GM21367 (cell line): Measurements from ENCODE around the gene ENPP5.
"Not testable (repeated sequence)": the region's sequence is repeated elsewhere in the genome, so short reads cannot be mapped to it uniquely, and the experiment has no call there.

ENCODE experiments used
- ATAC-seq: cut with Tn5 transposase; IDR thresholded peaks from one replicate; pipeline ENCODE4 v1.9.1; 2021; ENCODE audit not compliant: unreplicated experiment

Gene ENPP5

DNA sequence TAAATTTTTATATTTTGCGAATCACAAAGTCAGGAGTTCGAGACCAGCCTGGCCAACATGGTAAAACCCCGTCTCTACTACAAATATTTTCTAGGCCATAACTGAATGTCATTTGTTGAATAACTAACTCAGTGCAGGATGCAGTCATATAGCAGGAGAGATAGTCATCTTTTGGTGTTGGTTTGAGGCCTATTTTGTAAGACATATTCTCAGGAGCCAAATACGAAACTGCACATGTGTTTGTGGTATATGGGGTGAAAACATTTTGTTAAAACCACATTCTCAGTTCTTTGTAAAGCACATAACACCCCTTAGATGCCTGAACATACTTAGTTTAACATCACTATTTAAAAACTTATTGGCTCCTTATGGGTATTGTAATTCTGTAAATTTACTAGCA is 4.7 kb upstream of the ENPP5 start:
- ATAC-seq = peak; percentile 74

DNA sequence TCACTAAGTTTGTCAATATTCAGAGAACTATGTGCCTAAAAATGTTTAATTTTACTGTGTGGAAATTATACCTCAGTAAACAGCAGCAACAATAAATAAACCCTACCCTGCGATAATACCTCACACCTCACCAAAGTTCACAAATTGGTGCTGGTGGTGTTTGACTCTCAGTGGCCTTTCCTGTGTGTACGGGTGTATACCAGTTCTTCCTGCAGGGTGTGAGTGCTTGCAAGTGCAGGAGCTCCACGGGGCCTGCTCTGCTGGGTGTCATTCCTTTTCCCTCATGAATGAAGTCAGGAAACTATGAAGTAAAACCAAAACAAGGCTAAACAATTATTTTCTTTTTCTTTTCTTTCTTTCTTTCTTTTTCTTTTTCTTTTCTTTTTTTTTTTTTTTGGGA is 4.1 kb upstream of the ENPP5 start:
- ATAC-seq = no peak

DNA sequence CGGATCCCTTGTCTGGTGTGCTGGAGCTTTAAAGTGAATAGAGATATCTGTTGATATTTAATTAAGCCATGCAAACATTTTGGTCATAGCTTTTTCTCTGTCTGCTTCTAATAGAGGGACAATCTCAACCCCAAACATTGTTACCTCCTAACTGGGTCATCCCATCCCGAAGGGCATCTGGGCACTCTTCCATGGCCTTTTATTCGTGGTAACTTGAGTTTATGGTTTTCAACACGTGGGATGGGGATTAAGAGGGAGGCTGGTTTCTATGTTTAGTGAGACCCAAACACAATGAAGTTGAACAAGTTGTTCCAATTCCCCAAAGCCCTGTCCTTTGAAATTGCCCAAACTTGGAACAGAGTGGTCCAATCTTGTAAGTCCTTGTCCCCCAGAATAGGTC is 1.4 kb upstream of the ENPP5 start:
- no peak for ATAC-seq

DNA sequence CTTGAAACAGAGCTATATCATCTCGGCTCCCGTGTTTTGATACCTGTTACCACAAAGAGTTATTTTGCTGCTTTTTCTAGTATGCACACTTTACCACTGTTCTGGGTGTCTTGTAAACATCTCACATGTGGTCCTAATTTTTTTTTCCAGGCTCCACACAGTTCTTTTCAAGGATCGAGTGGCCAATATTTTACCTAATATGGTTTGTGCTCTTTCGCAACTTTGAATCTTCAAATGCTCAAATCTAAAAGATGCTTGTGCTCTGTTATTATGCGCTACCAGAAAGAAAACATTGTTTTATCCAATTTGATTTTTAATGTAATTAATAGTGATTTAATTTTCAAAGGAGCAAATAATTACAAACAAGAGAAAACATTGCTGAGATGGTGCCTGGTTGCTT is 10.7 kb downstream of the ENPP5 start:
- ATAC-seq = no peak

DNA sequence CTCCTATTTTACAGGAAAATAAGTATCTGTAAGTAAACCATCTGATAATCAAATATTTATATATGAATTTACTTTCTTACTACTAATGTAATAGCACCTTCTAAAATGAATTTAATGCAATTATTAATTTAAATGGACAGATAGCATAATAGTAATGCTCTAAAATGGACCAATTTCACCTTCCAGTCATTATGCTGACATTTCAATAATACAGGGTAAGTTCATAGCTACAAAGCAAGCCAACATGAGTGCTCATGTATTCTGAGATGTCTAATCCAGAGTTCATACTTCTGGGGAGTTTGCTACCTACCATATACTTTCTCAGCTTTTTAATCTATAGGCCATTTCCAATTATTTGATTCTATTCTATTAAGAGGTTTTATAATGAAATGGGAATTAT is 11.6 kb downstream of the ENPP5 start:
- no peak for ATAC-seq

GRCh38 chr6:46156701-46157100 is 14.1 kb downstream of the ENPP5 start:
- ATAC-seq = no peak

GRCh38 chr6:46149066-46149465 is 21.7 kb downstream of the ENPP5 start:
- not testable (repeated sequence) for ATAC-seq

- no peak for ATAC-seq
Observed at GRCh38 chr6:46144270-46144669, 26.5 kb downstream of the ENPP5 start.

- peak; percentile 61 for ATAC-seq
Observed at GRCh38 chr6:46138281-46138680, 32.5 kb downstream of the ENPP5 start.

GRCh38 chr6:46137387-46137786 is 33.4 kb downstream of the ENPP5 start:
- no peak for ATAC-seq

DNA sequence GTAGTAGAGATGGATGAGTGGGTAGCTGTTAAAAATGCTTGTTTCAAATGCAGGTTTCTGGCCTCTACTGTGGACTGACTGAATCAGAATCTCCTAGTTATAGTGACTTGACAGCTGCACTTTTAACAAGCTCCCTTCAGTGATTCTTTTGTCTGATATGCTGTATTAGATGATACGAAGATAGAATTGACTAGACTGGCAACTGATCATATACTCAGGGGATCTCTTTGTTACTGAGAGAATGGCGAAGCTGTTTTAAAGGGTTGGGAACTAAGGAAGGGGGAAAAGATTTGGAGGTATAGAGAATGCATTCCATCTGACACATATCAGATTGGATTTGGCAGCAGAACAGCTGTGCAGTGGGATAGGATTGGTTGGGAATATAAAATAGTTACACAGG is 33.9 kb downstream of the ENPP5 start:
- ATAC-seq = no peak

- no peak for ATAC-seq
Observed at GRCh38 chr6:46135176-46135575, 35.6 kb downstream of the ENPP5 start.

DNA sequence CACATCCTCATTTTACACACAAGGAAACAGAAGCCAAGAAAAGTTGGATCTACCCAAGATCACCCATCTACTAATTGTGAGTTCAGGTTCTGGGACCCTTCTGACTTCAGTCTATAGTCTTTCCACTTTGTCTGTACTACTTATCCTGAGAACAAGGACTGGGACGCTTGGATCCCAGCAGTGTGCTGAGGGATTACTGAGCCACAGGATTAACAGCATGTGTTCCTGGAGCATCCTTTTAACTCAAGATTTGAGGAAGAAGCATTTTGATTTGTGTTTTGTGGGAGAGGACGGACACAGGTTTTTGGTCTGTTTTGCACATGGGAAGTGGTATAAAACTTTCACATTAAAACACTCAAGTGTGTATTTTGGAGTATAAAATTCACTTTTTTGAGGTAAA is 36.6 kb downstream of the ENPP5 start:
- ATAC-seq = no peak

DNA sequence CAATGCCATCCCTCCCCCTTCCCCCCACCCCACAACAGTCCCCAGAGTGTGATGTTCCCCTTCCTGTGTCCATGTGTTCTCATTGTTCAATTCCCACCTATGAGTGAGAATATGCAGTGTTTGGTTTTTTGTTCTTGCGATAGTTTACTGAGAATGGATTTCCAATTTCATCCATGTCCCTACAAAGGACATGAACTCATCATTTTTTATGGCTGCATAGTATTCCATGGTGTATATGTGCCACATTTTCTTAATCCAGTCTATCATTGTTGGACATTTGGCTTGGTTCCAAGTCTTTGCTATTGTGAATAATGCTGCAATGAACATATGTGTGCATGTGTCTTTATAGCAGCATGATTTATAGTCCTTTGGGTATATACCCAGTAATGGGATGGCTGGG is 39.5 kb downstream of the ENPP5 start:
- not testable (repeated sequence) for ATAC-seq

DNA sequence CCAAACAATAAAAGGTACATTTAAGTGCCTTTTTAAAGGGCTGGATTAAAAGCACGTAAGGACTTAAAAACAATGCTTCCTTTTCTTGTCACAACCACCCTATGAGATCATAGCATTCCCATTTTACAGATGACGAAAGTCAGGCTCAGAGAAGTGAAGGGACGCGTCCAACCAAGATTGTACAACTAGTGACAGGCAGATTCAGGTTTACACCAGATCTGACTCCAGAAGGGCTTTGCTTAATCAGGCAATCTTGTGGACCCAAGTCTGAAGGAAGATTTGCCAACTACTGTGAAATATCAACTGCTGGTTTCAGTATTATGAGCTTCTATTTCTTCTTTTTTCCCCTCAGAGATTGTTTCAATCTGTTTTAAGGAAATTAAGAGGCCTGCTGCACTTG is 40.1 kb downstream of the ENPP5 start:
- no peak for ATAC-seq

DNA sequence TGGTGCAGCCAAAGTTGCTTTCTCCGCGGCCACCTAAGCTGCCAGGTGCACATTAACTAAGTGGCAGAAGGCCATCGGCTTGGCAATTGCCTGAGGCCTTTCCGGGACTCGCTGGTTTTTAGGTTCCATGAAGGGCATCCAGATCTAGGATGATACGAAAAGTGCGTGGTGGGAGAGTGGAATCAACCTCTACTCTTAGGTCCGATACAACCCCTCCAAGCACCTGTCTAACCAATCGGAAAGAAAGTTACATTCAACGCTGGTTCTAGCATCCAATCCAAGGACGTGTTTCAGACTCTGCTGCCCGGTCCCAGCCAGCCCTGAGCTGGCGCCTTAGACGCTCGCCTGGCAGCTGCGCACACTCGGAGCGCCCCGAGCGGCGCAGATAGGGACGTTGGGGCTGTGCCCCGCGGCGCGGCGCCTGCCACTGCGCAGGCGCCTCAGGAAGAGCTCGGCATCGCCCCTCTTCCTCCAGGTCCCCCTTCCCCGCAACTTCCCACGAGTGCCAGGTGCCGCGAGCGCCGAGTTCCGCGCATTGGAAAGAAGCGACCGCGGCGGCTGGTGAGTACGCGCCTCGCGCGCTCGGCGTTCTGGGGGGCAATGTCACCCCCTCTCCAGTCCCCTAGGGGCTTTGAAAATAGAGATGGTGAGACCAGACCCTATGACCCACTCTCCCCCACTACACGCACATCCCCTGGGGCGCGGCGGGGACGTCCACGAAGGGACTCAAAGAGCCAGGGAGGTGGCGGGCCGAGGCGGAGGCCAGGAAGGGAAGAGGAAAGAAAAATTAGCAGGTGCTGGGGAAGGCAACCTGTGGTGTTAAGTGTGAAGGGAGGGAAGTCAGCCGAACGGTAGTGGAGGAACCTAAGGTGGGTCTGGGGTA is 40.9 kb downstream of the ENPP5 start, which contains the start of gene ENPP4:
Gene ENPP4 (plus strand): TSS at position 361 of the 883 bp plus-strand sequence. CDS start 9,595 bp downstream, outside the sequence.
- peak; percentile 98 for ATAC-seq

DNA sequence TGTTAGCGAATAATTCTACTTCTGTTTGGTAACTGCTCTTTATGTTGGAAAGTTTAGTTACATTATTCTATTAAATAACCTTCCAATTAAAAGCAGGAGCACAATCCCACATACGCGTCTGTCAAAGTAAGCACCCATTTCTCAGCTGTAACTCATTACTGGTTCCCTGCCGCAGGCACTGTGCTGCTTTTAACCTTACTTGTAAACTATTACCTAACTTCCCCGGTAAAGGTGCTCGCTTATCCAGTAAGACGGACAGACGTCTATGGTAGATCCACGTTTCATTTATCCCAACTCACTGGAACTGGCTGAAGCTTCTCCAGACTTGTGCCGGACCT is 41.5 kb downstream of the ENPP5 start:
- peak; percentile 2 for ATAC-seq

- no peak for ATAC-seq
Observed at GRCh38 chr6:46128476-46128875, 42.3 kb downstream of the ENPP5 start.

- ATAC-seq = not testable (repeated sequence)
Observed at GRCh38 chr6:46119679-46120078, 51.1 kb downstream of the ENPP5 start.

- ATAC-seq = no peak
Observed at GRCh38 chr6:46118836-46119235, 51.9 kb downstream of the ENPP5 start.

DNA sequence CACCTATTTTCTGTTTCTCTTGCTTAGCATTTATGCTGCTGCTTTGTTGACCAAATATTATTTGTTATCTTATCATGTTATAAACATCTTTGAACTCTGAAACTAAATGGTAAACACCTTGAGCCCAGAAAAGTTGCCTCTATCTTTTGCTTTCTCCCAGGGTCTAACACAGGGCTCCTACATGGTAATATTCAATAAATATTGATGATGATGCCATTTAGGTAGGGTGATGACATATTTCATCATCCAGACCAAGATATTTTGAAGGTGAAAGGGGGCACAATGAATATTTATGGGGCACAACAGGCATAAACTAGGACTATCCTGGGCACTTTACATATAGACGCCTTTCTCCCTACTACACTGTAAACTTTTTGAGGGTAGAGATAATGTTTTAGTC is 52.6 kb downstream of the ENPP5 start:
- ATAC-seq = no peak

DNA sequence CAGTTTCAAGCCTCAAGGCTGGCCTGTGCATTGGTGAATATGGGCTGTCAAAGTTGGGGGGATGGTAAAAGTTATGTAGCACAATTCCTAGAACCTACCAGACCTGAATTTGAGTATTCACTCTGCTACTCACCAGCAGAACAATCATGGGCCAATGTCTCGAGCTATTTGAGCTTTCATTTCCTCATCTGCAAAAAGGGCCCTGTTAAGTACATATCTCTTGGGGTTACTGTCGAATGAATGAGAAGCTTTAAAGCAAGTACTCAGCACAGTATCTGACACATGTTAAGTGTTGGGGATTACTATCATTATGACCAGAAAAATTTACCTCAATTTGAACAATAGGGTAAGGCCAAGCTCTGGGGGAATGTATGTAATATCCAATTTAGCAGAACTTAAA is 54.5 kb downstream of the ENPP5 start:
- ATAC-seq = no peak

DNA sequence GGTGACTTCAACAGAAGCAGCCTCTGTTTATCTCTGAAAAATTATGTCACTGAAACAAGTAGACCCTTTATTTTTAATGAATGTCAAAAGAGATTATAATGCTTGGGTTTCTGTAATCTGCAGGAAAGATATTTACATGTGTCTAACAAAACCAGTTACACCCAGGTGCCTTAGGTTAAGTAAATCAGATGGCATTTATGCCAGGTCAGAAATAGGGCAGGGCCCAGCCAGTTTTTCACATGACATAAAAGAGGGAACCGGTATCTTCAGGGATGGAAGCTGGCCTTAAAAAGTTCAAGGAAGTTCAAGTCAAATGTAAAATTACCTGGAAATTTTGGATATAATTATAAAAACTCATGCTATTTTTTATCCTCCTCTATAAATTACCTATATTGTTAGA is 55.1 kb downstream of the ENPP5 start:
- ATAC-seq = no peak
